SHP77 (cell line): Measurements from ENCODE around the gene TELO2.

Experiments
- DNase-seq, 2 experiments: peaks; one replicate each; lab custom pipeline; 2025; lab: John Stamatoyannopoulos, UW

The TELO2 gene

GRCh38 chr16:1556254-1556653 is 63.1 kb downstream of the TELO2 start:
- no peak for DNase-seq

- no peak for DNase-seq
Observed at GRCh38 chr16:1557074-1557473, 63.9 kb downstream of the TELO2 start.

- DNase-seq: no peak
Observed at GRCh38 chr16:1557576-1557975, 64.4 kb downstream of the TELO2 start.

- DNase-seq: no peak
Observed at GRCh38 chr16:1559446-1559975, 66.4 kb downstream of the TELO2 start.
